GM12891 (cell line): Measurements from ENCODE around the gene CHPF.

Source experiments
- POLR2A ChIP-seq: IDR thresholded peaks from 2 replicates; pipeline ENCODE4 v1.6.1; 2011; ENCODE audit warnings: low read depth, low read length, control low read depth
- POLR2AphosphoS5 ChIP-seq: IDR thresholded peaks from 2 replicates; pipeline ENCODE4 v1.6.1; 2011; ENCODE audit warnings: low read depth, low read length, control low read depth
- SPI1 ChIP-seq: IDR thresholded peaks from 2 replicates; pipeline ENCODE4 v1.6.1; 2011; ENCODE audit warnings: low read depth, low read length, control low read depth
- TAF1 ChIP-seq: IDR thresholded peaks from 2 replicates; pipeline ENCODE4 v1.6.1; 2011; ENCODE audit warnings: low read depth, low read length, control low read depth

DNA sequence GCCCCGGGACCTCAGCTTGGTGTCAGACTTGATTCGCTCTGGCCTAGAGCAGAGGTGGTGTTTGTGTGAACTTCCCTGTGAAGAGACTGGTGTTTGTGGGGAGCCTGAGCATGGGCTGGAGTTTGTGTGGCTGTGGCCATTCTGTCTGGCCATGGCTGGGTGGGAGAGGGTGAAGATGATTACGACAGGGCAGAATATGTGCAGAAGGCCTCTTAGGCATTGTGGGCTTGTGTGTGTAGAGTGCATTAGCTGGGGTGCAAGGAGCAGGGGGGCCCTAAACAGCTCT lies 17.2 kb upstream of the CHPF start:
- TF ChIP-seq POLR2AphosphoS5, result no peak
- no peak for TF ChIP-seq TAF1
- no peak for TF ChIP-seq POLR2A
- TF ChIP-seq SPI1, result no peak
